Measurements from ENCODE around the gene SPEF1. TPM values are rescaled to one million over a fixed set of nuclear protein-coding genes. Genes with fewer than 3 reads are reported as not detected.
A peak's percentile ranks its signal among the peaks of the same experiment; 100 is the strongest.

The SPEF1 gene
- total and polyA plus RNA-seq, 2 of the 13 experiments (the other 11 are each of a cell fraction or from before 2014, with no cell fraction given), result 0.11 to 0.27 TPM

- no peak; the same call in 1 of the 2 replicates for TF ChIP-seq NCOA2 (CRISPR knock-in tag; IDR thresholded peaks at IDR 0.05)
- no peak for TF ChIP-seq MNT (IDR thresholded peaks at IDR 0.05)
- TF ChIP-seq ZNF264 (CRISPR knock-in tag; IDR thresholded peaks at IDR 0.05), result no peak
- TF ChIP-seq HHEX (CRISPR knock-in tag; IDR thresholded peaks at IDR 0.05), result no peak; the same call in 1 of the 2 replicates
- TF ChIP-seq E2F1 (CRISPR knock-in tag; IDR thresholded peaks at IDR 0.05), result no peak
- TF ChIP-seq CREM (IDR thresholded peaks at IDR 0.05), result no peak
- no peak for TF ChIP-seq CREM (CRISPR knock-in tag; IDR thresholded peaks at IDR 0.05)
- no peak for TF ChIP-seq SP4 (CRISPR knock-in tag; IDR thresholded peaks at IDR 0.05)
- peak; percentile 72; the same call in 1 of the 2 replicates for TF ChIP-seq TIGD3 (CRISPR knock-in tag; IDR thresholded peaks at IDR 0.05; ENCODE audit: borderline replicate concordance)
- TF ChIP-seq ZNF558 (CRISPR knock-in tag; IDR thresholded peaks at IDR 0.05; ENCODE audit: borderline replicate concordance), result no peak; the same call in none of the 2 replicates
- TF ChIP-seq ZNF501 (CRISPR knock-in tag; IDR thresholded peaks at IDR 0.05), result peak; percentile 51; the same call in 1 of the 2 replicates
- peak; percentile 33; the same call in 1 of the 2 replicates for TF ChIP-seq TFDP1 (CRISPR knock-in tag; IDR thresholded peaks at IDR 0.05; ENCODE audit: borderline replicate concordance)
- TF ChIP-seq HIC2 (CRISPR knock-in tag; IDR thresholded peaks at IDR 0.05; ENCODE audit: low read depth), result no peak
- TF ChIP-seq ZBTB3 (CRISPR knock-in tag; IDR thresholded peaks at IDR 0.05; ENCODE audit: borderline replicate concordance, low read depth), result no peak
- TF ChIP-seq NFKBIZ (CRISPR knock-in tag; IDR thresholded peaks at IDR 0.05), result no peak
- TF ChIP-seq PHF5A (CRISPR knock-in tag; IDR thresholded peaks at IDR 0.05; ENCODE audit: low read depth, unreplicated experiment), result no peak
- 0 out of 2 replicates have a peak, but pooled peaks have one; percentile 13 for TF ChIP-seq ZNF766 (CRISPR knock-in tag; IDR thresholded peaks at IDR 0.05; ENCODE audit: borderline replicate concordance)
- peak; percentile 52; the same call in 1 of the 2 replicates for TF ChIP-seq ZBTB38 (CRISPR knock-in tag; IDR thresholded peaks at IDR 0.05)
- TF ChIP-seq SNAPC5 (CRISPR knock-in tag; IDR thresholded peaks at IDR 0.05; ENCODE audit: borderline replicate concordance), result no peak
- TF ChIP-seq CHD4 (IDR thresholded peaks at IDR 0.05; ENCODE audit: borderline replicate concordance, low read length), result no peak
- TF ChIP-seq HDAC2 (CRISPR knock-in tag; IDR thresholded peaks at IDR 0.05), result peak; percentile 2; the same call in 1 of the 2 replicates
- TF ChIP-seq ZBTB21 (CRISPR knock-in tag; IDR thresholded peaks at IDR 0.05), result no peak
- no peak for TF ChIP-seq THAP11 (CRISPR knock-in tag; IDR thresholded peaks at IDR 0.05)
Measured at GRCh38 chr20:3768342-3769130, 12.7 kb downstream of the SPEF1 start (continued).
